Epithelial cell of esophagus (primary cell): ENCODE measurements around the gene CHST15.

Experiments used
- DNase-seq: peaks from one replicate; pipeline ENCODE4 v3.0.0; 2010; ENCODE audit warnings: low read depth
- H3K4me3 ChIP-seq: 2 replicates; pipeline ENCODE4 v1.5.1; 2011; ENCODE audit warnings: mild to moderate bottlenecking, low read length, control low read depth
- TF ChIP-seq, protein P1 (sequence below): IDR thresholded peaks from 2 replicates; pipeline ENCODE4 v1.5.1; 2011; ENCODE audit warnings: low read depth, mild to moderate bottlenecking, low read length, control low read depth, inconsistent platforms; ENCODE audit not compliant: insufficient read depth; ENCODE audit errors: missing control alignments

Gene CHST15

DNA sequence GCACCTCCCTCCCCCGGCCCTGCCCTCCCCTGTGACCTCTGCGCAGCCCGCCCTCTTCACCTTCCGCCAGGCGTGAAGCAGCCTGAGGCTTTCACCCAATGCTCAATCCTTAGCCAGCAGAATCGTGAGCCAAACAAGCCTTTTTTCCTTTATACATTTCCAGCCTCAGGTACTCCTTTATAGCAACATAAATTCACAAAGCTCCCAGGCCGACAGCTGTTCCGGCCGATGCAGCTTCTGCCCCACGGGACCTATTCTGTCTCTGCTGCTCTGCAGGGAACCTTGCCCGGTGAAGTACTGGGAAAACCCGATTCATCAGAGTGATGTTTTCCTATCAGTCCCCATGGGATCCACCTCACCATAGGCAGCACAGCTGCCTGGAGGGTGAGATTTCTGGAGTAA lies 87.4 kb downstream of the CHST15 start:
- TF ChIP-seq, protein P1, sequence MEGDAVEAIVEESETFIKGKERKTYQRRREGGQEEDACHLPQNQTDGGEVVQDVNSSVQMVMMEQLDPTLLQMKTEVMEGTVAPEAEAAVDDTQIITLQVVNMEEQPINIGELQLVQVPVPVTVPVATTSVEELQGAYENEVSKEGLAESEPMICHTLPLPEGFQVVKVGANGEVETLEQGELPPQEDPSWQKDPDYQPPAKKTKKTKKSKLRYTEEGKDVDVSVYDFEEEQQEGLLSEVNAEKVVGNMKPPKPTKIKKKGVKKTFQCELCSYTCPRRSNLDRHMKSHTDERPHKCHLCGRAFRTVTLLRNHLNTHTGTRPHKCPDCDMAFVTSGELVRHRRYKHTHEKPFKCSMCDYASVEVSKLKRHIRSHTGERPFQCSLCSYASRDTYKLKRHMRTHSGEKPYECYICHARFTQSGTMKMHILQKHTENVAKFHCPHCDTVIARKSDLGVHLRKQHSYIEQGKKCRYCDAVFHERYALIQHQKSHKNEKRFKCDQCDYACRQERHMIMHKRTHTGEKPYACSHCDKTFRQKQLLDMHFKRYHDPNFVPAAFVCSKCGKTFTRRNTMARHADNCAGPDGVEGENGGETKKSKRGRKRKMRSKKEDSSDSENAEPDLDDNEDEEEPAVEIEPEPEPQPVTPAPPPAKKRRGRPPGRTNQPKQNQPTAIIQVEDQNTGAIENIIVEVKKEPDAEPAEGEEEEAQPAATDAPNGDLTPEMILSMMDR, result no peak
- H3K4me3 ChIP-seq, result no peak overlapping the region
- no peak for DNase-seq

DNA sequence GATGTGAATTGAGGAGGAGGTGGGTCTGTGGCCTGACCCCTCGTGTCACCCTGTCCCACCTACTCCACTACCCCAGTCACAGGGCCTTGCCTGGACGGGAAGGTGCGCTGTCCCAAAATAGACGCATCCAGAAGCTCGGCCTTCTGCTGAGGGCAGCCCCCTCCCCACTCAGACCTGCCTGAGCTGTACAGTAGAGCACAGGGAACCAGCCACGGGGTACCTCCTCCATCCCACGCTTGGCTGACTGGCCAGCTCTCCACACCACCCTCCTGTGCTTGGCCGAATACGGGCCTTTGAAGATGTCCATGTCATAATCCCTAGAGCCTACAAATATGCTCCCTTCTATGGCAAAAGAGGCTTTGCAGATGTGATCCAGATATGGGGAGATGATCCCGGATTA lies 88.3 kb downstream of the CHST15 start:
- TF ChIP-seq, protein P1, result no peak
- no peak overlapping the region for H3K4me3 ChIP-seq
- DNase-seq, result no peak

DNA sequence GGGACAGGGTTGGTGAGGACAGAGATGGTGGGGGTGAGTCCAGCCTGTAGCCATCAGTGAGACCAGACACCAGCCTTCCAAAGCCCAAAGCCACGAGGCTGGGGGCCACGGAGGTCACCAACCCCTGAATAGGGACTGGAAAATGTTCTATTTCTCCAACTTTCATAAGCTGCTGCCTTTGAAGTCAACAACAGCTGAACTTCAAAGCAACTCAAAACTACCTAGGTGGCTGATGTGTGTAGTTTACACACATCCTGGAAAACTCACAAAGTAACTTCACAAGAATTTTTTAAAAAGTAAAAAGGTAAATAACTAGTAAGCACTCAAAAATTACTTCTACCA lies 88.8 kb downstream of the CHST15 start:
- DNase-seq, result no peak
- no peak overlapping the region for H3K4me3 ChIP-seq
- TF ChIP-seq, protein P1, result no peak

DNA sequence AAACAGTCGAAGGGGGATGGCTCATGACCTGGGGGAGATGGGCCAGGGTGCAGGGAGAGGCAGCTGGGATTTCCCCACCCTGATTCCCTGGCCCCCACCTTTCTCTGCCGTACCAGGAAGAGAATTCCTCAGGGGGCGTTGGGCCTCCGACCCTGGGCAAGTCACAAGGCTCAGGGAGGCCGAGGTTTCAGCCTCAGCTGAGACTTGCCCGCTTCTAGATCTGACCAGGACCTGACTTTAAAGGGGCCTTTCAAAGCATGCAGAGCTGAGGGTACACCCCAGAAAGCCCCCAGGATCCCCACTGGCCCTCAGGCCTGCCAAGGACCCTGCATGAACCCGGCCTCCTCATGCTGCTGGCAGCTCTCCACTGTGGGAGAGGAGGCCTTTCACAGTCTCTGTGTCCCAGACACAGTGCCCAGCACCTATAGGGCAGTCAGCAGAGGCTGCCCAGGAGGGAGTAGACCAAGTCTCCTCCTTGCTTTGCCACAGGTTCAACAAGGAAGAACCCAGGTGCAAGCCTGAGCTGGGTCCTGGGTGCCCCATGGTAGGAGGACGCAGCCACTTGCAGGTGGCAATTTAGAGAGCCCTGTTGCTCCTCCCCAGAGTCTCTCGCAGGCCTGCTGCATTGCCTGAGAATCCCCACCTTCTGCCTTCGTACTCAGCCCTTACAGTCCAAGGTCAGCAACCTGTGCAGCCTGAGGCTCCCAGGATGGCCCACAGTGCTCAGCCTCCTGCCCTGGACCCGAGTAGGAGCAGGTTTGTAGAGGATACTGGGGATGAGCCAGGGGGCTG lies 89.3 kb downstream of the CHST15 start:
- H3K4me3 ChIP-seq, result no peak overlapping the region
- TF ChIP-seq, protein P1, result no peak
- DNase-seq, result no peak

DNA sequence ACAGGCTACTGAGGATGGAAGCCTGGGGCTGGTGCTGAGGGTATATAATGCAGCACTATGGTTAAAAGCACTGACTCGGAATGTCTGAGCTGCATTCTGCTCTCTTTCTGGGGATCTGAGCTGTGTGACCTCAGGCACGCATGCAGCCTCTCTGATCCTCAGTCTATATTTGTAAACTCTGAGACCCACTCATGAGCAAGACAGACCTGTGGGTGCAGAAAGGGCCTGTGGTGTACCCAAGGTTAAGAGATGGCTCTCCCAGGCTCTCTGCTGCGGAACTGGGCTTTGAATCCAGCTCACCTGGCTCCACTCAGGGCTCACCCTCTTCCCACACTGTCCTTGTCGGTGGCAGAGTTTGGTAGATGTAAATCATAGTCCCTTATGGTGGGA lies 89.9 kb downstream of the CHST15 start:
- DNase-seq, result no peak
- TF ChIP-seq, protein P1, result no peak
- H3K4me3 ChIP-seq, result no peak overlapping the region

DNA sequence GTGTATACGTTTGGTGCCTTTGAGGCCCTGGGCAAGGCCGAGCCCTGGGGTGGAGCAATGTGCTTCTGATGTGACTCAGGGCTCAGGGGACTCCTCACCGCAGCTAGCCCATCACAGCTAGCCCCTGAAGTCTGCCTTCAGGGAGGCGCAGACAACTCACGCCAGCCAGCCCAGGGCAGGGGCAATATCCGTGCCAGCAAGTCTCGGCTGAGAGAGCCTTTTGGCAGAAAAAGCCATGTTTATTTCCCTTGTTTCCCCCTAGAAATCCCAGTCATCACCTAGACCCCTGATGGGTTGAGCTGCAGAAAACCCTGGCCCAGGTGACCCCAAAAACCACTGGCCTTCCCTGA lies 90.4 kb downstream of the CHST15 start:
- no peak overlapping the region for H3K4me3 ChIP-seq
- TF ChIP-seq, protein P1, result no peak
- no peak for DNase-seq

DNA sequence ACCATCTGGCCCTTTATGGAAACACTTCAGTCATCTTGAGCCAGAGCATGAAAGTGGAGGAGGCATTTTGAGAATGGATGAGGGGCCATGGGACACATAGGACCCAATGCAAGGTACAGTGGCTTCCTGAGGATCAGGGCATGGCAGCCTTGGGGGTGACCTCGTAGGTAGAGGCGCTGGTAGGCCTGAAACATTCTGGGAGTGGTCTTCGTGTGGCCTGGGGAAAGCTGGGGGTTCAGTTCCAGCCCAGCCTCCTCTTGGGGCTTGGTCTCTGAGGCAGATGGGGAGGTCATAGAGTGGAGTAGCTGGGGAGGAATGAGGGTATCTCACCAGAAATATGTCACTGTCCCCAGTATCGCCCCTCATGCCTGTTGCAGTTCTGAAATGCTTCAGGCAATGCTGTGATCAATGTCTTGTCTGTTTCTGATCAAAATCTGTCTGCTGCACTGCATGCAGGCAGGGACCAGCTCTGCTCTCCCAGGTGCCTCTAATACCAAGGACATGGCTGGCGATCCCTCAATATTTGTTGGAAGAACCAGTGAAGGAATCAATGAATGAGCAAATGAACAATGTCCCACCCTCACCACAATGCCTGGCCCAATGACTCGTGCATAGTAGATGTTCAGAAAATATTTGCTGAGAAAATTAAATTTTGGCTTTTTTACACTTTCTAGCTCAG lies 90.9 kb downstream of the CHST15 start:
- TF ChIP-seq, protein P1, result no peak
- no peak for DNase-seq
- no peak overlapping the region for H3K4me3 ChIP-seq
